ENCODE results near the gene CXCL11. TPM values are rescaled to one million over a fixed set of nuclear protein-coding genes. Genes with fewer than 3 reads are reported as not detected.
"Not testable (repeated sequence)": the region's sequence is repeated elsewhere in the genome, so short reads cannot be mapped to it uniquely, and the experiment has no call there.

Gene CXCL11
- total RNA-seq, 2 donors from 2014 or later = 2.5 TPM; not detected in 1

DNA sequence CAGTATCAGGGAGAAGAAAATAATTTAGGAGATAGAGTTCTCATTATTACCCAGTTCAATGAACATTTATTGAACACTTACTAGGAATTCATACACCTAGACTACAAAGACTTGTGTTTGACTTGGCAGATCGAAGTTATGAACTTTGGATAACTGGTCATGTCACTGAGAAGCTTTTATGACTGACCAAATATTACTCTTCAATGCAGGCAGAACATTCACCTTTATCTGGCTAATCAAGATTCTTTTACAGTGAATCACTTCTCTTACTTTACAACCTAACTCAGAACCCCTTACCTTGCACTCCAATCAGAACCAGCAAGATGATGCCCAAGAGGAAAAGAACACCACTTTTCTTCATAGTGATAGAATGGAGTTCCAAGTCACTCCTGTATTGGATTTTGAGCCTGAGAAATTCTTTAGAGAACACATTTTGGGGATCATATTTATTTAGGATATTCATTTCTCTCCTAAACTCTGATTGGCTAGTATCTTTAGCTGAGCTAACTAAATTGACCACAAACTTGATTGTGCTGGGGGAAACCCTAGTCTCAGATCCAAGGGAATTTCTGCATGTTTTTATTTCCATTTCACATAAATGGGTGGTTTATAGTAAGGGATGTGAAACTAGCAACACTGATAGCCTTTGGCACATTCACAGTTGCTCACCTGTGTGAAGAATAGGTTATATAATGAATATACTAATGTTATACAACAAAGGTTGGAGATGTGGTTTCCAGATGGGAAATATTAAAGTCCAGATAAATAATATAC lies 28.6 kb downstream of the CXCL11 start, which contains the start of gene CXCL9:
Gene CXCL9, minus strand, starts transcription at position 421 of the 774 bp plus-strand sequence. Its CDS starts 60 bp downstream, at position 361.
- ATAC-seq = no peak
- Mint-ChIP-seq H3K9me3 (no peaks in the 10 kb centered on the region), H3K27ac (no peak within 1 kb of the TSS), H3K4me1 (ENCODE audit: low read depth in 2 of 2) (peaks cover 0 to 15% of the 10 kb centered on the region in 2 donors), H3K4me3 (no peak within 1 kb of the TSS), H3K27me3 (peaks cover 23 to 38% of the 10 kb centered on the region in 2 donors), H3K36me3 (no peaks in the 10 kb centered on the region)
- no peak for DNase-seq (ENCODE audit: low spot score)

DNA sequence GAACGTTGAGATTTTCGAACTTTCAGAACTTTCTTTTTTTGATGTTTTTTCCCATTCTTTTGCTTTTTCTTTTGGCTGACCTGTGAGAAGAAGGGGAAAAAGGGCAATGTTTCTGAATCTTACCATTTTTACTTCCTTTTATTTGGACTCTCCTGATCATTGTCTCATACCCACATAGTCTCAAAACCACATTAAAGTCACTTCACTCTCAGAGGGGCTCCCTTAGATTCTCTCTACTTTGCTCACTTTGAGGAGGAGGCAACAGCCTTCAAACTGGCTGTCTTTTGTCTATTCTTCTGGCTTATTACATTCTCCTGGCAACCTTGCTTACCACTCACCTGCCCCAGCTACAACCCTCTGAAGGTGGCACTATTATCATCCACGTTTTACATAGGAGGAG lies 32.2 kb downstream of the CXCL11 start:
- no peaks in the 10 kb centered on the region for H3K9me3 Mint-ChIP-seq
- no peak for ATAC-seq
- no peak overlapping the region for H3K27ac Mint-ChIP-seq
- no peaks in the 10 kb centered on the region for H3K36me3 Mint-ChIP-seq
- DNase-seq (ENCODE audit: low spot score) = no peak
- no peak overlapping the region for H3K4me3 Mint-ChIP-seq
- peaks cover 0 to 9% of the 10 kb centered on the region in 2 donors for H3K4me1 Mint-ChIP-seq (ENCODE audit: low read depth in 2 of 2)
- peaks cover 22 to 37% of the 10 kb centered on the region in 2 donors for H3K27me3 Mint-ChIP-seq

DNA sequence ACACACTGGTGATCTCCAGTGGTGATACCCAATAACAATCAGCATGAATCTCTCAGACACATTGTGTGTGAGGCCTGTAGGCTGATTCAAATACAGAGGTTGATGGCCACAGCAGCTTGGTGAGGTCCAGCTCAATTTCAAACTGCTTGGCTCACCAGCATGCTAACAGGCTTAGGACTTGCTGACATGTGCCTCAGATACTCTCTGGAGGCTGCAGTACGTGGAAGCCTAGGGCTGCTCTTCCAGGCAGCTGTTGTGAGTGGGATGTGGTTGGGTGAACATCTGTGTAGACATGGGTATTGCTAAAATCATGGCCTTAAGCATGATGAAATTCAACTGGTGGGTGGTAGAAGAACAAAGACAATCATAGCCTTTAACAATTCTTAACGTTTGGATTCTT lies 32.8 kb downstream of the CXCL11 start:
- DNase-seq (ENCODE audit: low spot score) (no peak), ATAC-seq (peak in 1 of 2 donors; percentile 56)
- Mint-ChIP-seq H3K27me3 (peaks cover 22 to 32% of the 10 kb centered on the region in 2 donors), H3K36me3 (no peaks in the 10 kb centered on the region), H3K4me1 (ENCODE audit: low read depth in 2 of 2) (peaks cover 0 to 9% of the 10 kb centered on the region in 2 donors), H3K4me3 (no peak overlapping the region), H3K27ac (no peak overlapping the region), H3K9me3 (no peaks in the 10 kb centered on the region)

DNA sequence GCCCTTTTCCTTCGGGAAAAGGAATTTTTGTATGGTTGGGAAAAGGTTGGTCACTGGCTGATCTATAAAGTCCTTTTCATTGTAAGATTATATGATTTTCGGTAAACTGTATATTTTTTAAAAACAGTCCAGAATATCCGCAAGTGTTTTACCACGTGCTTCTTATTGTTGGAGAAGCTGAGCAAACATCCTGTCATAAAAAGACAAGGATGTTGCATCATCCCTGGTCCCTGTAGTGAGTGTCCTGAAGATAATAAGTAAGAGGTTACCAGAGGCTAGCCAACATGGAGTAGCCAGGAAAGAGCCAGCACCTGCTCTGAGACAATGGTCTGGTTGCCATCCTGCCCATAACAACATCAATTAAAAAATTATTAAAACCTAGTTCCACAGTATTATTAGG lies 33.7 kb downstream of the CXCL11 start:
- peaks cover 0 to 9% of the 10 kb centered on the region in 2 donors for H3K4me1 Mint-ChIP-seq (ENCODE audit: low read depth in 2 of 2)
- H3K27me3 Mint-ChIP-seq = peaks cover 24 to 30% of the 10 kb centered on the region in 2 donors
- no peaks in the 10 kb centered on the region for H3K36me3 Mint-ChIP-seq
- peak overlapping the region in 1 of 2 donors; percentile 4 for H3K27ac Mint-ChIP-seq
- H3K4me3 Mint-ChIP-seq = no peak overlapping the region
- ATAC-seq (no peak), DNase-seq (ENCODE audit: low spot score) (no peak)
- no peaks in the 10 kb centered on the region for H3K9me3 Mint-ChIP-seq

DNA sequence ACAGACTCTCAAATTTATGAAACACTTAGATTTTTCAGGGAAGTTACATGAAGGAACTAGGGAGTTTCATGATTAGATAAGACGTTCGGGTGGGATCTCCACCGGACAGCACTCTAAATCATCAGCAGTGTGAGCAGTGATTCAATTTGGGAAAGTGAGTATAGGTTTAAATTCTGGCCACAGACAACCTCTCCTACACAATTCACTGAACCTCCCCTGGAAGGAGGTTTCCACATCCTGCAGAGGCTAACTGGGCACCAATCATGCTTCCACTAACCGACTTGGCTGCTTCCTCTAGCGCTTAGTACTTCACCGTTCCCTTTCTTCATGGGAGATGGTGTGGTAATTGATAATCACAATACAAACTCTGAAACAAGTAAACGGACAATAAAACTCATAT lies 34.2 kb downstream of the CXCL11 start:
- Mint-ChIP-seq H3K36me3 (no peaks in the 10 kb centered on the region), H3K27me3 (peaks cover 24 to 25% of the 10 kb centered on the region in 2 donors)

DNA sequence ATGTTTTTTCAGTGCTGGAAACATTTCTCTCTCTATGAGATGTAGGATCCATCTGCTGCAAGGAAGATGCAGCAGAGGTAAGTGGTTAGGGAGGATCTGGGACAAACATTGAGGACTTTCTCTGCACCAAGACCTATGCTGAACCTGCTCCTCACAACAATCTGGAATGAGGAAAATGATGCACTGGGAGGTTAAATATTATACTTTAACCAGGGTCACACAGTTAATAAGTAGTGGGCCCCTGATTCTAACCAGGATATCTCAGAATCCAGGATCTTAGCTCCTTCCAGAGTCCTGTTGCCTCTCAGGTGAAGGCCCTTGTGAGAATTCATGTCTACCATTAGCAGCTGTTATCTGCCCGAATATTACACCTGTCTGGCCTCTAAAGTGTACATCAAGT lies 35.6 kb downstream of the CXCL11 start:
- Mint-ChIP-seq H3K4me3 (no peak overlapping the region), H3K9me3 (no peaks in the 10 kb centered on the region), H3K4me1 (ENCODE audit: low read depth in 2 of 2) (peaks cover 0 to 17% of the 10 kb centered on the region in 2 donors), H3K36me3 (no peaks in the 10 kb centered on the region), H3K27ac (no peak overlapping the region), H3K27me3 (peaks cover 18 to 22% of the 10 kb centered on the region in 2 donors)
- no peak for DNase-seq (ENCODE audit: low spot score)
- ATAC-seq = no peak

More for the DNA sequence above, 34.2 kb downstream of the CXCL11 start:
- H3K4me3 Mint-ChIP-seq = no peak overlapping the region
- no peak overlapping the region for H3K27ac Mint-ChIP-seq
- no peaks in the 10 kb centered on the region for H3K9me3 Mint-ChIP-seq
- ATAC-seq = no peak
- DNase-seq (ENCODE audit: low spot score) = no peak
- peaks cover 0 to 11% of the 10 kb centered on the region in 2 donors for H3K4me1 Mint-ChIP-seq (ENCODE audit: low read depth in 2 of 2)

DNA sequence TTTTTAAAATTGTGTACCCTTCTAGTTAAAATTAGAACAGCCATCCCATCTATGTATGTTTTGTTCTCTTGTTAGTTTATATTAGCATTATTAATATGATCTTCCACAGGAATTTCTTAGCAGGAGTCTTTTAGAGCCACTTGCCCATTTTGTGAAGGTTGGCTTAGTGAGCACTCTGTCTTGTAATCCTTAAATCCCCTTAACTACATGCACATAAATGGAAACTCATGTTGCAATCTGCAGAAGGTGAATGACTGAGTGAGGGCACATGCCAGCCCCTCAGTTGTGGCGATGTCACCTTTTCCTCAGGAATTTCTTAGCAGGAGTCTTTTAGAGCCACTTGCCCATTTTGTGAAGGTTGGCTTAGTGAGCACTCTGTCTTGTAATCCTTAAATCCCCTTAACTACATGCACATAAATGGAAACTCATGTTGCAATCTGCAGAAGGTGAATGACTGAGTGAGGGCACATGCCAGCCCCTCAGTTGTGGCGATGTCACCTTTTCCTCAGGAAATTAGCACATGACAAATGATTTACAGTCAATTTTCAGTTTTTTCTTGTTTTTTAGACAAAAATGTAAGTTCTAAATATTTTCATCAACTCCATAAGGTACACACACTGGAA lies 37.2 kb downstream of the CXCL11 start:
- not testable (repeated sequence) for H3K9me3 Mint-ChIP-seq; H3K27ac Mint-ChIP-seq; DNase-seq (ENCODE audit: low spot score); ATAC-seq; H3K4me3 Mint-ChIP-seq; H3K36me3 Mint-ChIP-seq
- peaks cover 0 to 17% of the 10 kb centered on the region in 2 donors for H3K4me1 Mint-ChIP-seq (ENCODE audit: low read depth in 2 of 2)
- peaks cover 21% of the 10 kb centered on the region in 2 donors for H3K27me3 Mint-ChIP-seq

DNA sequence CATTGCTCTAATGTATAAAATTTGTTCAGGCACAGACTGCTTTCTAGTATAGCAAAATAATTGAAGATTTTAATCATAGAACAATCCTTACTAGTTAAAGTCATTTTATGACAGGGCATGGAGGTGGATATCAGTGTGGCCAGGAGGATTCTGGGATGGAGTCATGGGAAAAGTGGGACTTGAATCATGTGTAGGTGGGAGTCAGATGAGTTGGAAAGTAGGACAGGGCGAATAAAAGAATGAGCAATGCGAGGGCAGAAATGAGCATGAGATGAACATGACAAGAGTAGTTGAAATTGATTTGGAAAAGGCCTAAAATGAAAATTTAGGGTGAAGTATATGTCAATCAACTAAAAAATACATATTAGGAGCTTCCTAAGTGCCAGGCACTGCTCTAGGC lies 37.9 kb downstream of the CXCL11 start:
- no peaks in the 10 kb centered on the region for H3K36me3 Mint-ChIP-seq
- H3K27me3 Mint-ChIP-seq = peaks cover 21 to 25% of the 10 kb centered on the region in 2 donors
- ATAC-seq = no peak
- DNase-seq (ENCODE audit: low spot score) = no peak
- H3K4me1 Mint-ChIP-seq (ENCODE audit: low read depth in 2 of 2) = peaks cover 0 to 14% of the 10 kb centered on the region in 2 donors
- H3K27ac Mint-ChIP-seq = no peak overlapping the region
- no peaks in the 10 kb centered on the region for H3K9me3 Mint-ChIP-seq
- no peak overlapping the region for H3K4me3 Mint-ChIP-seq

DNA sequence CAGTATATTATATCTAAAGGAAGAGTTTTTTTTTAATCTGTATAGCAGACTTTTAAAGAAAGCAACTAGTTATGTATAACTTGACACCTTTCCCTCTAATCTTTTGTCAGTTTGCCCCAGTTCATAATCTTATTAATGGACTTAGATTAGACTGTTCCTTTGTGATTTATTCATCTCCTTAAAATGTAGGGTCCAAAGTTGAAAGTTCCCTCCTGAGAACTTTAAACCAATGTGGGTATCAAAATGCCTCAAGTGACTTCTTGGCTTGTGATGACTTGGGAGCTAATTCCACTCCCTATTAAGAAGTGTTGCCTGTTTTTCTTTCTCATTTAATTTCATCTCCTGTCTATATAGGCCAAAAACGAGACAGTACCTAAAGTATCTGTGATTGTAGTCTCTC lies 38.8 kb downstream of the CXCL11 start:
- Mint-ChIP-seq H3K9me3 (no peaks in the 10 kb centered on the region), H3K27me3 (peaks cover 16 to 18% of the 10 kb centered on the region in 2 donors), H3K4me3 (no peak overlapping the region), H3K4me1 (ENCODE audit: low read depth in 2 of 2) (peaks cover 0 to 8% of the 10 kb centered on the region in 2 donors), H3K27ac (no peak overlapping the region), H3K36me3 (no peaks in the 10 kb centered on the region)
- no peak for DNase-seq (ENCODE audit: low spot score)
- ATAC-seq = no peak

DNA sequence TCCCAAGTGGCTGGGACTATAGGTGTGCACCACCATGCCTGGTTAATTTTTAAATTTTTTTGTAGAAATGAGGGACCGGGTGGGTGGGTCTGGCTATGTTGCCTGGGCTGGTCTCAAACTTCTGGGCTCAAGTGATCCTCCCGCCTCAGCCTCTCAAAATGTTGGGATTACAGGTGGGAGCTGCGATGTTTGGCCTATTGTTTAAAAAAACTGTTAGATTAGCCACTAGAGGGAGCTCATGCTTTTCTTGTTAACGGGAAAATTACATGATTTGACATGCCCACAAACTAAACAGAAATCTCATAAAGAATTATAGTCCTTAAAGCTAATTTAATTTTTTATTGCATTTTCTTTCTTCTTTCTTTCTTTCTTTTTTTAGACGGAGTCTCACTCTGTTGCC lies 40.1 kb downstream of the CXCL11 start:
- no peak for ATAC-seq
- H3K4me1 Mint-ChIP-seq (ENCODE audit: low read depth in 2 of 2) = peaks cover 0 to 13% of the 10 kb centered on the region in 2 donors
- no peaks in the 10 kb centered on the region for H3K36me3 Mint-ChIP-seq
- no peaks in the 10 kb centered on the region for H3K9me3 Mint-ChIP-seq
- H3K4me3 Mint-ChIP-seq = no peak overlapping the region
- DNase-seq (ENCODE audit: low spot score) = no peak
- no peak overlapping the region for H3K27ac Mint-ChIP-seq
- H3K27me3 Mint-ChIP-seq = peaks cover 16 to 18% of the 10 kb centered on the region in 2 donors

DNA sequence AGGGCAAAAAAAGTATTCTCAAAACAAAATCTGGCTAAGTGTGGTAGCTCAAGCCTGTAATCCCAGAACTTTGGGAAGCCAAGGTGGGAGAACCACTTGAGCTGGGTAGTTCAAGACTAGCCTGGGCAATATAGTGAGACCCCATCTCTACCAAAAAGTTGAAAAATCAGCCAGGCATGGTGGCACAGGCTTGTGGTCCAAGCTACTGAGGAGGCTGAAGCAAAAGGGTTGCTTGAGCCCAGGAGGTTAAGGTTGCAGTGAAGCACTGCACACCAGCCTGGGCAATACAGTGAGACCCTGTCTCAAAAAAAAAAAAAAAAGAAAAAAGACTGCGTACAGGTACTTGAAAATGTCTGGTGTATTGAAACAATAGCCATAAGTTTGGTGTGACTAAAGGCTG lies 43.4 kb downstream of the CXCL11 start:
- Mint-ChIP-seq H3K27me3 (peaks cover 9 to 18% of the 10 kb centered on the region in 2 donors), H3K9me3 (no peaks in the 10 kb centered on the region), H3K4me3 (no peak overlapping the region), H3K36me3 (peaks cover 6% of the 10 kb centered on the region), H3K27ac (no peak overlapping the region), H3K4me1 (ENCODE audit: low read depth in 2 of 2) (peaks cover 13 to 20% of the 10 kb centered on the region in 2 donors)
- no peak for DNase-seq (ENCODE audit: low spot score)
- ATAC-seq = no peak

DNA sequence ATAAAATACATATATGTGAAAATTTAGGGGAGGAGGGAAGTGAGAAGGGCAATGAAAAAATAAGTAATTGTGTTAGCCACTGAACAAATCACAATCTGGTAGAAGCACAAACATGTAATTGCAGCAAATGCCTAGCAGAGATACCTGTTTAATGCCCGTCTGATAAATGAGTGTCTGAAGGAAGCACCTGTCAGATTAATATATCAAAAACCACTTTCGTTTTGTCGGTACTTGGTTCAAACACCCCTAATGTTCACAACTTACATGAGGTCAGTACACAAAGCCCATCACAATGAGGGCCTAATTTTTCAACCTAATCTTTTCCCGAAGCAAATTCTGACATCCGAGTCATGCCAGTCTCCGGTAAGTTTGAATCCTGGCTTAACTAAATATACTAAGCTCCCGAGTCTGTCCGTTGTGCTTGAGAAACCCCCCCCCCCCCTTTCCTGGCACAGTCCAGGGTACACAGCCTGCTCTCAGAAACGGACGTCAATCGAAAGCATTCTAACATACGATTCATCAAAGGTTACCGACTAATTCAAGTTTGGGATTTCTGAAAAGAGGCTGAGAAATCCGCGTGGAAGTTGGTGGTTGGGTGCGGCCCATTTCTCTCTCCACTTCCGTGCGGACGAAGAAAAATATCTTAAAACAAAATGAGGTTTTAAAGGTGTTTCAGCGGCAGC lies 45.9 kb downstream of the CXCL11 start:
- Mint-ChIP-seq H3K9me3 (no peaks in the 10 kb centered on the region), H3K36me3 (peaks cover 6% of the 10 kb centered on the region), H3K4me1 (ENCODE audit: low read depth in 2 of 2) (peaks cover 6 to 24% of the 10 kb centered on the region in 2 donors), H3K4me3 (peak overlapping the region; percentile 92), H3K27ac (peak overlapping the region; percentile 73 to 85), H3K27me3 (peaks cover 9 to 16% of the 10 kb centered on the region in 2 donors)
- no peak for DNase-seq (ENCODE audit: low spot score)
- ATAC-seq = no peak

DNA sequence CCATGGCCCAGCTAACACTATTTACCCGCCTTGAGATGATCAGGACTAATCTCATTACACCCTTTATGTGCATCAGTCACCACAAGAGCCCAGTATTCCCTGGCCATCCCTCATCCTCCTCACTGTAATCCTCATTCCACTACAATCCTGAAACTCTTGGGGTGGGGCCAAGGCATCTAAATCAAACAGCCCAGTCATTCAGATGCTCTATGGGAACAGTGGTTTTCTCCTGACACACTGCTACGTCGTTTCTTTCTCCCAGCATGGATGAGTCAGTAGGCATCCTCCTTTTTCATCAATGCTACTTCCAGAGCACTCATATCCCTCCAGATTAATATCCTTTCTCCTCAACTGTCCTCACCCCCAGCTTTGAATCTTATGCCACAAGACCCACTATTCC lies 50.8 kb downstream of the CXCL11 start:
- Mint-ChIP-seq H3K27me3 (no peaks in the 10 kb centered on the region), H3K4me3 (no peak overlapping the region), H3K4me1 (ENCODE audit: low read depth in 2 of 2) (peaks cover 0 to 24% of the 10 kb centered on the region in 2 donors), H3K27ac (no peak overlapping the region), H3K9me3 (no peaks in the 10 kb centered on the region), H3K36me3 (peaks cover 21% of the 10 kb centered on the region)
- no peak for DNase-seq (ENCODE audit: low spot score)
- ATAC-seq = no peak
